GM21737 (cell line): ENCODE data around the gene KLLN.
A peak's percentile ranks its signal among the peaks of the same experiment; 100 is the strongest.
"Not testable (repeated sequence)": the region's sequence is repeated elsewhere in the genome, so short reads cannot be mapped to it uniquely, and the experiment has no call there.

ENCODE experiments used
- ATAC-seq: cut with Tn5 transposase; IDR thresholded peaks from one replicate; pipeline ENCODE4 v1.9.1; 2021; ENCODE audit warnings: mild to moderate bottlenecking, moderate library complexity; ENCODE audit not compliant: unreplicated experiment

KLLN gene

GRCh38 chr10:87843714-87844113 lies 19.6 kb downstream of the KLLN start:
- no peak for ATAC-seq

- ATAC-seq = no peak
Measured at GRCh38 chr10:87842776-87843497, 20.4 kb downstream of the KLLN start.

- no peak for ATAC-seq
Measured at GRCh38 chr10:87842220-87842641, 21.1 kb downstream of the KLLN start.

GRCh38 chr10:87841186-87841585 lies 22.1 kb downstream of the KLLN start:
- ATAC-seq = no peak

GRCh38 chr10:87838650-87839049 lies 24.7 kb downstream of the KLLN start:
- ATAC-seq = no peak

- ATAC-seq = no peak
Measured at GRCh38 chr10:87837445-87837844, 25.9 kb downstream of the KLLN start.

GRCh38 chr10:87836098-87836497 lies 27.2 kb downstream of the KLLN start:
- ATAC-seq = no peak

- no peak for ATAC-seq
Measured at GRCh38 chr10:87829986-87830729, 33.2 kb downstream of the KLLN start.

GRCh38 chr10:87829051-87829450 lies 34.3 kb downstream of the KLLN start:
- not testable (repeated sequence) for ATAC-seq

GRCh38 chr10:87827681-87828080 lies 35.7 kb downstream of the KLLN start:
- ATAC-seq = no peak

GRCh38 chr10:87826653-87827052 lies 36.7 kb downstream of the KLLN start:
- no peak for ATAC-seq

- ATAC-seq = no peak
Measured at GRCh38 chr10:87819289-87819585, 44.1 kb downstream of the KLLN start.

- ATAC-seq = peak; percentile 58
Measured at GRCh38 chr10:87818505-87819288, 44.6 kb downstream of the KLLN start.

GRCh38 chr10:87817609-87818504 lies 45.5 kb downstream of the KLLN start, which contains the start of gene ATAD1:
Gene ATAD1, minus strand, starts transcription at chr10:87818226. Its CDS starts 3,627 bp downstream, at chr10:87814599.
- ATAC-seq = peak; percentile 75

GRCh38 chr10:87816898-87817608 lies 46.3 kb downstream of the KLLN start:
- no peak for ATAC-seq

GRCh38 chr10:87816163-87816897 lies 47.0 kb downstream of the KLLN start:
- ATAC-seq = no peak
